Caco-2 (cell line): Measurements from ENCODE around the gene ASAP2. TPM values are rescaled to one million over a fixed set of nuclear protein-coding genes. Genes with fewer than 3 reads are reported as not detected.

Experiments
- BruUV-seq: library from RNA; stranded (reverse); fragments of 400-500 nt; replicated peaks from 2 replicates; lab custom pipeline; 2021; lab: Mats Ljungman, UMichigan
- CTCF ChIA-PET: fragments of 300-600 bp; sonication (Branson Sonifier 250); formaldehyde crosslinking; loops from one replicate; lab custom pipeline; 2022; ENCODE audit warnings: antibody characterized with exemption; lab: Charles Lee
- POLR2A ChIA-PET: fragments of 300-600 bp; sonication (Branson Sonifier 250); formaldehyde crosslinking; loops from one replicate; lab custom pipeline; 2022; ENCODE audit warnings: antibody characterized with exemption; lab: Charles Lee
- DNase-seq, 2 experiments: peaks; one replicate each; pipeline versions ENCODE4 v3.0.0 to v3.0.0-alpha.2; 2020 to 2022
- H3K27me3 ChIP-seq: replicated peaks from 2 replicates; pipeline ENCODE4 v1.6.0; 2011; ENCODE audit warnings: low read length; ENCODE audit not compliant: control insufficient read depth, insufficient read depth
- H3K36me3 ChIP-seq: 2 replicates; pipeline ENCODE4 v1.5.1; 2011; ENCODE audit warnings: low read length; ENCODE audit not compliant: control insufficient read depth, insufficient read depth
- H3K4me1 ChIP-seq: fragments of 250-450 bp; sonication (Bioruptor Pico); 2 replicates; pipeline ENCODE4 v1.5.1; 2020; ENCODE audit warnings: mild to moderate bottlenecking
- H3K4me3 ChIP-seq: 2 replicates; pipeline ENCODE4 v1.5.1; 2011; ENCODE audit warnings: low read depth, mild to moderate bottlenecking, control low read depth, low read length
- H3K9me3 ChIP-seq: fragments of 250-450 bp; sonication (Bioruptor Pico); 2 replicates; pipeline ENCODE4 v1.5.1; 2020; ENCODE audit warnings: mild to moderate bottlenecking, moderate library complexity
- H3K27ac Mint-ChIP-seq: one replicate; pipeline ENCODE4 v1.8.0; 2022; ENCODE audit warnings: mixed read lengths; ENCODE audit not compliant: unreplicated experiment
- H3K27me3 Mint-ChIP-seq: one replicate; pipeline ENCODE4 v1.8.0; 2022; ENCODE audit warnings: mixed read lengths; ENCODE audit not compliant: insufficient read depth, unreplicated experiment
- H3K36me3 Mint-ChIP-seq: one replicate; pipeline ENCODE4 v1.8.0; 2022; ENCODE audit warnings: mild to moderate bottlenecking, mixed read lengths; ENCODE audit not compliant: insufficient read depth, unreplicated experiment
- H3K4me1 Mint-ChIP-seq: one replicate; pipeline ENCODE4 v1.8.0; 2022; ENCODE audit warnings: low read depth, mixed read lengths; ENCODE audit not compliant: unreplicated experiment
- H3K4me3 Mint-ChIP-seq: one replicate; pipeline ENCODE4 v1.8.0; 2022; ENCODE audit warnings: mild to moderate bottlenecking, moderate library complexity, mixed read lengths; ENCODE audit not compliant: unreplicated experiment
- H3K9me3 Mint-ChIP-seq: one replicate; pipeline ENCODE4 v1.8.0; 2022; ENCODE audit warnings: mixed read lengths; ENCODE audit not compliant: unreplicated experiment
- CTCF ChIP-seq, 2 experiments: fragments of 200-600 bp in 1 of 2; IDR thresholded peaks; 1 replicate in 1 of 2; 2 replicates in 1 of 2; pipeline versions ENCODE4 v1.5.1 to v1.8.0; 2011 to 2022; ENCODE audit warnings: antibody characterized with exemption in 1 of 2, control low read depth in 1 of 2, inconsistent platforms in 1 of 2, low read depth in 1 of 2, low read length in 1 of 2, mild to moderate bottlenecking in 1 of 2, moderate library complexity in 1 of 2; ENCODE audit not compliant: insufficient read depth in 1 of 2, severe bottlenecking in 1 of 2, unreplicated experiment in 1 of 2
- intact Hi-C: fragments of 100-400 bp; cut with micrococcal nuclease; formaldehyde crosslinking; loops from one replicate; pipeline ENCODE4 v1.10.0; 2022; ENCODE audit not compliant: unreplicated experiment
- total RNA-seq: library from RNA; stranded (reverse); gene quantifications from 2 replicates; pipeline ENCODE4 v1.2.3, GENCODE V29; 2022

ASAP2 gene
- total RNA-seq, 1 experiment from 2014 or later, result 25.6 TPM

GRCh38 chr2:9412781-9413180 lies 206.2 kb downstream of the ASAP2 start:
- no peaks in the 10 kb centered on the region for H3K27me3 Mint-ChIP-seq
- ChIA-PET POLR2A (no interaction called here), CTCF (no interaction called here)
- no TSS peak for BruUV-seq
- intact Hi-C loops, result no loop called here
- H3K4me3 ChIP-seq, result no peak overlapping the region
- H3K9me3 ChIP-seq, result no peaks in the 10 kb centered on the region
- H3K4me3 Mint-ChIP-seq, result no peak overlapping the region
- no peaks in the 10 kb centered on the region for H3K9me3 Mint-ChIP-seq
- H3K4me1 Mint-ChIP-seq, result no peaks in the 10 kb centered on the region
- no peaks in the 10 kb centered on the region for H3K27me3 ChIP-seq
- no peaks in the 10 kb centered on the region for H3K36me3 ChIP-seq
- H3K27ac Mint-ChIP-seq, result no peak overlapping the region
- H3K36me3 Mint-ChIP-seq, result peaks cover 41% of the 10 kb centered on the region
- TF ChIP-seq CTCF (IDR thresholded peaks at IDR 0.05; ENCODE audit: insufficient read depth in 1 of 2, low read depth in 1 of 2, low read length in 1 of 2, severe bottlenecking in 1 of 2, unreplicated experiment in 1 of 2), result no peak
- H3K4me1 ChIP-seq, result no peaks in the 10 kb centered on the region
- no peak for DNase-seq

- H3K4me3 ChIP-seq, result no peak overlapping the region
- ChIA-PET POLR2A (no interaction called here), CTCF (no interaction called here)
- H3K9me3 ChIP-seq, result no peaks in the 10 kb centered on the region
- no peaks in the 10 kb centered on the region; the same call in 1 of the 2 replicates for H3K36me3 ChIP-seq
- Mint-ChIP-seq H3K36me3 (peaks cover 37% of the 10 kb centered on the region), H3K4me3 (no peak overlapping the region), H3K27me3 (no peaks in the 10 kb centered on the region), H3K9me3 (no peaks in the 10 kb centered on the region), H3K27ac (no peak overlapping the region), H3K4me1 (peaks cover 5% of the 10 kb centered on the region)
- no peaks in the 10 kb centered on the region for H3K4me1 ChIP-seq
- no peak for DNase-seq
- TF ChIP-seq CTCF (IDR thresholded peaks at IDR 0.05; ENCODE audit: insufficient read depth in 1 of 2, low read depth in 1 of 2, low read length in 1 of 2, severe bottlenecking in 1 of 2, unreplicated experiment in 1 of 2), result no peak
- intact Hi-C loops, result no loop called here
- H3K27me3 ChIP-seq, result no peaks in the 10 kb centered on the region
- BruUV-seq, result no TSS peak
These were observed 209.0 kb downstream of the ASAP2 start for GRCh38 chr2:9415516-9416169.

DNA sequence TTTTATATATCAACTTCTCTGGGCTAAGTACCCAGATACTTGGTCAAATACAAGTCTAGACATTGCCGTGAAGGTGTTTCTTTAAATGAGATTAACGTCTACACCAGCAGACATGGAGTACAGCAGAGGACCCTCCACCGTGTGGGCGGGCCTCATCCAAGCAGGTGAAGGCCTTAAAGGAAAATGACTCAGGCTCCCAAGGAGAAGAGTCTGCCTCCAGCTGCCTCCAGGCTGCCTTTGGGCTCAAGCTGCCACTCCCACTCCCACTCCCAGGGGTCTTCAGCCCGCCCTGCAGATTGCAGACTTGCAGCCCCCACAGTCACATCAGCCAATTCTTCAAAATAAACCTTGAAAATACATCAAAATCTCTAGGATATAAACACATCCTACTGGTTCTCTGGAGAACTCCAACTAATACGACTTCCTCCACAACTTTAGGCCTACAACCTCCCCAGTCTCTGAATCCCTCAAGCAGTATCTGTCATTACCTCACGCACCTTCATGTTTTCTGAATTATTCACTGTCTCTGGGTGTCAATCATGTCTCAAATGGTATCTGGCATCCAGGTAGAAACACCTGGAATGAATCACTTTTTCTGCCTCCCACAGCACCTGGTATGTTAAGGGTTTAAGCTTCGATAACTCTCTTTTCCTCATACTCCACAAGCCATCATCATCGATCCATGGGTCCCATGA lies 209.8 kb downstream of the ASAP2 start:
- Histone ChIP-seq H3K4me1 (no peaks in the 10 kb centered on the region), H3K36me3 (no peaks in the 10 kb centered on the region; the same call in 1 of the 2 replicates), H3K9me3 (no peaks in the 10 kb centered on the region), H3K27me3 (no peaks in the 10 kb centered on the region), H3K4me3 (no peak overlapping the region)
- no TSS peak for BruUV-seq
- Mint-ChIP-seq H3K36me3 (peaks cover 34% of the 10 kb centered on the region), H3K4me1 (peaks cover 8% of the 10 kb centered on the region), H3K4me3 (no peak overlapping the region), H3K27ac (peak overlapping the region; percentile 16), H3K9me3 (no peaks in the 10 kb centered on the region), H3K27me3 (no peaks in the 10 kb centered on the region)
- POLR2A ChIA-PET, result no interaction called here
- DNase-seq, result no peak
- CTCF ChIA-PET, result no interaction called here
- no peak for TF ChIP-seq CTCF (IDR thresholded peaks at IDR 0.05; ENCODE audit: insufficient read depth in 1 of 2, low read depth in 1 of 2, low read length in 1 of 2, severe bottlenecking in 1 of 2, unreplicated experiment in 1 of 2)
- intact Hi-C loops, result no loop called here
